ENCODE data around the gene YKT6.

The YKT6 gene

GRCh38 chr7:44213206-44213876 is 12.6 kb downstream of the YKT6 start:
- TF ChIP-seq FOXP2 (optimal IDR thresholded peaks at IDR 0.05; ENCODE audit: borderline replicate concordance, extremely low read depth, extremely low read length, insufficient read depth) (no peak), TAF1 (IDR thresholded peaks at IDR 0.05; ENCODE audit: borderline replicate concordance, insufficient read depth, low read length) (no peak)

GRCh38 chr7:44213877-44214388 is 13.2 kb downstream of the YKT6 start:
- TF ChIP-seq REST (IDR thresholded peaks at IDR 0.05; ENCODE audit: insufficient read depth in 1 of 2, low read depth in 2 of 2, low read length in 2 of 2) (no peak), POLR2AphosphoS5 (IDR thresholded peaks at IDR 0.05; ENCODE audit: low read depth, low read length) (0 out of 2 replicates have a peak, but pooled peaks have one; percentile 19)

- TF ChIP-seq TAF1 (IDR thresholded peaks at IDR 0.05; ENCODE audit: borderline replicate concordance, insufficient read depth, low read length): no peak
- TF ChIP-seq POLR2AphosphoS5 (IDR thresholded peaks at IDR 0.05; ENCODE audit: low read depth, low read length): no peak
- TF ChIP-seq REST (IDR thresholded peaks at IDR 0.05; ENCODE audit: insufficient read depth in 1 of 2, low read depth in 2 of 2, low read length in 2 of 2): no peak
- no peak for TF ChIP-seq SIN3A (IDR thresholded peaks at IDR 0.05; ENCODE audit: borderline replicate concordance, insufficient read depth, low read length)
- no peak for TF ChIP-seq FOXP2 (optimal IDR thresholded peaks at IDR 0.05; ENCODE audit: borderline replicate concordance, extremely low read depth, extremely low read length, insufficient read depth)
These were observed 14.8 kb downstream of the YKT6 start for GRCh38 chr7:44215531-44215930.

GRCh38 chr7:44216019-44216418 is 15.2 kb downstream of the YKT6 start:
- TF ChIP-seq FOXP2 (optimal IDR thresholded peaks at IDR 0.05; ENCODE audit: borderline replicate concordance, extremely low read depth, extremely low read length, insufficient read depth): no peak
- no peak for TF ChIP-seq TAF1 (IDR thresholded peaks at IDR 0.05; ENCODE audit: borderline replicate concordance, insufficient read depth, low read length)
- no peak for TF ChIP-seq SIN3A (IDR thresholded peaks at IDR 0.05; ENCODE audit: borderline replicate concordance, insufficient read depth, low read length)
- no peak for TF ChIP-seq REST (IDR thresholded peaks at IDR 0.05; ENCODE audit: insufficient read depth in 1 of 2, low read depth in 2 of 2, low read length in 2 of 2)
- TF ChIP-seq POLR2AphosphoS5 (IDR thresholded peaks at IDR 0.05; ENCODE audit: low read depth, low read length): no peak

- TF ChIP-seq SIN3A (IDR thresholded peaks at IDR 0.05; ENCODE audit: borderline replicate concordance, insufficient read depth, low read length) (no peak), REST (IDR thresholded peaks at IDR 0.05; ENCODE audit: insufficient read depth in 1 of 2, low read depth in 2 of 2, low read length in 2 of 2) (no peak), TAF1 (IDR thresholded peaks at IDR 0.05; ENCODE audit: borderline replicate concordance, insufficient read depth, low read length) (no peak), POLR2AphosphoS5 (IDR thresholded peaks at IDR 0.05; ENCODE audit: low read depth, low read length) (no peak), FOXP2 (optimal IDR thresholded peaks at IDR 0.05; ENCODE audit: borderline replicate concordance, extremely low read depth, extremely low read length, insufficient read depth) (no peak)
These were observed 15.9 kb downstream of the YKT6 start for GRCh38 chr7:44216521-44217222.

All from PFSK-1 (cell line).